Airway epithelial cell (primary cell): ENCODE data around the gene BRD8. TPM values are rescaled to one million over a fixed set of nuclear protein-coding genes. Genes with fewer than 3 reads are reported as not detected.

Experiments used
- total RNA-seq: library from RNA; depleted of rRNA; stranded (reverse); fragments of >200 nt; gene quantifications from 2 replicates; pipeline ENCODE4 v1.2.3, GENCODE V29; 2015

BRD8 gene, protein sequence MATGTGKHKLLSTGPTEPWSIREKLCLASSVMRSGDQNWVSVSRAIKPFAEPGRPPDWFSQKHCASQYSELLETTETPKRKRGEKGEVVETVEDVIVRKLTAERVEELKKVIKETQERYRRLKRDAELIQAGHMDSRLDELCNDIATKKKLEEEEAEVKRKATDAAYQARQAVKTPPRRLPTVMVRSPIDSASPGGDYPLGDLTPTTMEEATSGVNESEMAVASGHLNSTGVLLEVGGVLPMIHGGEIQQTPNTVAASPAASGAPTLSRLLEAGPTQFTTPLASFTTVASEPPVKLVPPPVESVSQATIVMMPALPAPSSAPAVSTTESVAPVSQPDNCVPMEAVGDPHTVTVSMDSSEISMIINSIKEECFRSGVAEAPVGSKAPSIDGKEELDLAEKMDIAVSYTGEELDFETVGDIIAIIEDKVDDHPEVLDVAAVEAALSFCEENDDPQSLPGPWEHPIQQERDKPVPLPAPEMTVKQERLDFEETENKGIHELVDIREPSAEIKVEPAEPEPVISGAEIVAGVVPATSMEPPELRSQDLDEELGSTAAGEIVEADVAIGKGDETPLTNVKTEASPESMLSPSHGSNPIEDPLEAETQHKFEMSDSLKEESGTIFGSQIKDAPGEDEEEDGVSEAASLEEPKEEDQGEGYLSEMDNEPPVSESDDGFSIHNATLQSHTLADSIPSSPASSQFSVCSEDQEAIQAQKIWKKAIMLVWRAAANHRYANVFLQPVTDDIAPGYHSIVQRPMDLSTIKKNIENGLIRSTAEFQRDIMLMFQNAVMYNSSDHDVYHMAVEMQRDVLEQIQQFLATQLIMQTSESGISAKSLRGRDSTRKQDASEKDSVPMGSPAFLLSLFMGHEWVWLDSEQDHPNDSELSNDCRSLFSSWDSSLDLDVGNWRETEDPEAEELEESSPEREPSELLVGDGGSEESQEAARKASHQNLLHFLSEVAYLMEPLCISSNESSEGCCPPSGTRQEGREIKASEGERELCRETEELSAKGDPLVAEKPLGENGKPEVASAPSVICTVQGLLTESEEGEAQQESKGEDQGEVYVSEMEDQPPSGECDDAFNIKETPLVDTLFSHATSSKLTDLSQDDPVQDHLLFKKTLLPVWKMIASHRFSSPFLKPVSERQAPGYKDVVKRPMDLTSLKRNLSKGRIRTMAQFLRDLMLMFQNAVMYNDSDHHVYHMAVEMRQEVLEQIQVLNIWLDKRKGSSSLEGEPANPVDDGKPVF
- 20.6 and 21.8 TPM in 2 replicates for total RNA-seq

DNA sequence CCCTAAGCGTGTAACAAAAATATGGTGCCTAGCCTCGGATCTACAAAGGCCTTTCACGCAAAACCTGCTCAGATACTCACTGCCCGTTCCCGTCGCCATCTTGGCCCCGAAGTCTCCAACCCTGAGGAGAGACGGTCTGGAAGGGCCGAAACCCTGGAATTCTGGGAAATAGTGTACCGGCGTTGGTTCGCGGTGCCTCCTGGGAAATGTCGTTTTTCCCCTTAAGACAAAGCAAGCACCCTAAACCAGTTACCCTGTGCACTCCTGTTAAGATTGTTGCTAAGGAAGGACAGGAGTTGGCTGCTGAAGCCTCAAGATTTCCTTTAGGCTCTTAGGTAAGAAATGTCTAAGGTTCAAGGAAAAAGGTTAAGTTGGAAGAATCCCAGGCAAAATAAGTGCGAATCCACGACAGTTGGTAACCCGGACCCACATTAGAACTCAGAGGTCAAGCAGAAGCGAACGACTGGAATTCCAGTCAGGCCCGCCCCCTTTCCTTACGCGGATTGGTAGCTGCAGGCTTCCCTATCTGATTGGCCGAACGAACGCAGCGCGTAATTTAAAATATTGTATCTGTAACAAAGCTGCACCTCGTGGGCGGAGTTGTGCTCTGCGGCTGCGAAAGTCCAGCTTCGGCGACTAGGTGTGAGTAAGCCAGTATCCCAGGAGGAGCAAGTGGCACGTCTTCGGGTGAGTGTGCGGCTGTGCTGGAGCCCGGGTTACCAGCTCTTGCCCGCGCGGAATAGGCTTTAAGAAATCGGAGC lies at the start of gene BRD8, which contains the start of gene KIF20A:
Gene BRD8, minus strand, starts transcription at position 115 of the 761 bp plus-strand sequence. Its CDS starts 16 bp downstream, at position 99.
Gene KIF20A, plus strand, starts transcription at position 597 of the 761 bp plus-strand sequence. CDS start 569 bp downstream, outside the sequence.

DNA sequence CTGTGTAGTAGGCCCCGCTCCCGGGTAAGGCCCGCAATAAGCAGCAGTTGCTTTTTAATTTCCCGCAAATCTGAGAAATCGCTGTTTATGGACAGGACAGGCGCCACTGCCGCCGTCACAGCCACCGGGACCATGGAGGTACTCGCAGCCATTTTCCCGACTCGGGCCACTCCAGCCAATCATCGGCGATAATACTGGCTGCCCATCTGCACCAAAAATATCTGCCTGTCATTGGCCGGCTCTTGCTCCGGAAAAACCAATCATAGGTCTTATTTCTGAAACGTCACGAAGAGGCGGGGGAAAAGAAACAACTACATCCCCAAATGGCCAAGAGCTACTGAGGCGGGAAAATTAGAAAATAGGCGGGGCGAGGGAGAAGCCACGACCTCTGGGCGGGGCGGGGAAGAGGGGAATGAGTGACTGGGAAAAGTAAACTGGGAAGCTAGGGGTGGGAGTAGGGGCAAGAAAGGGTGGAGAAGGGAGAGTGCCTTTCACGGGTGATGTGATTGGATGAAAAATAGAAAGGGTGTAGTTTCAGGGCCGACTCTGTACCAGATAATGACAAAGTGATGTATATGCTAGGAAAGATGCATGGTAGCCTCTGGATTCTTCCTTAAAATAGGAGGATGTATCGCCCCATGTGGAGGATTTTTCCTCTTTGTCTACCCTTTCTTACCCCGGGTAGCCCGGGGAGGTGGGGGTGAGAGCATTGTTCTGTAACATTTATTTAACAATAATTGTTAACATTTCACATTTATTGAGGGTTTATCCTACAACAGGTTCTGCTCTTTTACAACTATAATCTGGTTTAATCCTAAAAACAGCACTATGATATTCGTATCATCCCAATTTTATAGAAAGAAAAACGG lies 35.0 kb upstream of the BRD8 start, which contains the start of gene CDC23:
Gene CDC23, minus strand, starts transcription at position 163 of the 869 bp plus-strand sequence. Its CDS starts 11 bp downstream, at position 152.

DNA sequence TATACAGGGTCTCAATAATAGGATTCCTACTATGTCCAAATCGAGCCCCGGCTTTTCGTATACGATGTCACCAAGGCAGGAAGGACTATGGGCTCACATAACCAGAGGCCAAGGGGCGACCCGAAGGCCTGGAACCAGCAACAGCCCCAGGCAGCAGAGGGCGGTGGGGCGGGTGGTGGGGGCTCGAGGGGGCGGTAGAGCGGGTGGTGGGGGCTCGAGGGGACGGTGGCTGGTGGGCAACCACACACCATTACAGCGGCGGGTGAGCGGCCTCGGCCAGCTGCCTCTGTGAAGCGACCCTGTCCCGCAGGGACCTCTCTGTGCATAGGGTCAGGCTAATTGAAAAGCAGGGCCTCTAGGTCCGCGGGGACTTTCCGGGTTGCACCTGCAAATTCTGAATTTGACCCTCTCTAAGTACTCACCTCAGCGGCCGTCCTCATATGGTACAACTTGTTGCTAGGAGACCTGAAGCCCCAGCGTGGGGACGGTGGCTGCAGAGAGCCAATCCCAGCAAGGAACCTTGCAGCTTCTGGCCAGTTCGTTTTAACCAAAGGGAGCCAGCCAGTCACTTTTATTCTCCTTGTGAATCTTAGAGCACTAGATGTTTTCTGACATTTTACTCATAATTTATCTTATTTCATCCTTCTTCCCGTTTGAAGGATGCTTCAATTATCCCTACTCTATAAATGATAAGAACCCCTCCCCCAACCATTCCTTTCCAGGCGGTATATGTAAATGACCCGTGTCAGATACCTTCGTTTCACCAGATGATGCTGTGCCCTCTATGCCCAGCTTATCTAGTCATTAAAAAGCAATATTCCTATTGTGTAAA lies 39.3 kb downstream of the BRD8 start, which contains the start of gene NME5:
Gene NME5, minus strand, starts transcription at position 480 of the 832 bp plus-strand sequence. CDS start 648 bp downstream, outside the sequence.

Other genes starting within 250 kb of the BRD8 start
- 1.6 and 3.2 TPM in 2 replicates for gene FAM13B, start 145.6 kb downstream of the BRD8 start, total RNA-seq
- gene WNT8A, start 94.6 kb downstream of the BRD8 start, total RNA-seq, result not detected in 2 replicates
- 1.2 and 2.8 TPM in 2 replicates for gene NME5, start 39.2 kb downstream of the BRD8 start, total RNA-seq
- 39.3 and 45.1 TPM in 2 replicates for gene KIF20A, start 482 bp upstream of the BRD8 start, total RNA-seq
- 18.9 and 27.6 TPM in 2 replicates for gene CDC23, start 34.7 kb upstream of the BRD8 start, total RNA-seq
- gene GFRA3, start 96.0 kb upstream of the BRD8 start, total RNA-seq, result not detected in 2 replicates
- gene CDC25C, start 153.2 kb upstream of the BRD8 start, total RNA-seq, result 7.4 and 8.8 TPM in 2 replicates
- gene FAM53C, start 159.6 kb upstream of the BRD8 start, total RNA-seq, result 16.9 and 33.5 TPM in 2 replicates
- gene KDM3B, start 174.1 kb upstream of the BRD8 start, total RNA-seq, result 23.8 and 31.4 TPM in 2 replicates